Measurements from ENCODE around the gene MTFMT. TPM values are rescaled to one million over a fixed set of nuclear protein-coding genes. Genes with fewer than 3 reads are reported as not detected.

Gene MTFMT
- total RNA-seq, 1 experiment from 2014 or later, result 30.4 TPM

DNA sequence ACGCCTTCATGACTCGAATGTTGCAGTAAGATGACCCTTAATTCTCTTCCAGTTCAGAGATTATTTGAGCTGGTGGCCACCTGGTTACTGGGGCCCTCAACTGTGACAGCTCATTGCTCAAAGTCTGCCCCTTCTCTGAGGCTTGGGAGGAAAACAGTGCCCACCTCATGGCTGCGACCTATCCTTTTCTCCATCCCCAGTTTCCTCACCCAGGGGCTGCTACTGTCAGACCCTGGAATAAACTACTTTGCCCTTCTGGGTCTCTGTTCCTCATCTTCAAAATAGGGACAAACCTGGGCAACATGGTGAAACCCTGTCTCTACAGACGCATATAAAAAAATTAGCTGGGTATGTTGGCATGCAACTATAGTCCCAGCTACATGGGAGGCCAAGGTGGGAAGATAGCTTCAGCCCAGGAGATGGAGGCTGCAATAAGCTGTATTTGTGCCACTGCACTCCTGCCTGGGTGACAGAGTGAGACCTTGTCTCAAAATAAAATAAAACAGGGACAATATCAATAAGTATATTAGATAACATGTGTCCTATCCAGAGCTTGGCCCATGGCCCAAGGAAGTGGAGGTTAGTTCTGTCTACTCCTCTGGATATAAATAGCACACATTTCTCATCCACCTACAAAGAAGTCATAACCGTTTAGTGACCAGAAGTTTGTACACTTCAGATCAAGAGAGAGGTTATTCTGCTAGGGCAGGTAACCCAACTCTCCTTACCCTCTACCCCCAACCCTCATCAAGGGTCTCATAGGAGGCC is 40.5 kb upstream of the MTFMT start:
- intact Hi-C loops (cut with micrococcal nuclease), result no loop called here
- POLR2A ChIA-PET, result no interaction called here
- no peaks in the 10 kb centered on the region for H3K27me3 ChIP-seq (ENCODE audit: insufficient read depth, low read length)
- DNase-seq (ENCODE audit: low read depth, low spot score) (no peak), ATAC-seq (no peak)
- no peaks in the 10 kb centered on the region for H3K9me3 ChIP-seq (ENCODE audit: control insufficient read depth in 1 of 2, insufficient read depth in 1 of 2, low read depth in 1 of 2, low read length in 2 of 2)
- no peaks in the 10 kb centered on the region for H3K36me3 ChIP-seq (ENCODE audit: control insufficient read depth in 1 of 2, insufficient read depth in 2 of 2, low read length in 2 of 2)
- CTCF ChIA-PET, result interaction anchor here (0.8 kb wide), 1 partner anchor 15 kb away, joined by 4 read pairs; no protein-coding TSS in a partner anchor
- BruUV-seq (replicated peaks), result no TSS peak
- H3K4me3 ChIP-seq (replicated peaks in 1 of 2; ENCODE audit: low read depth in 1 of 2, low read length in 2 of 2), result no peak overlapping the region
- H2AFZ ChIP-seq (ENCODE audit: low read depth, low read length, poor library complexity, severe bottlenecking), result no peak overlapping the region
- no peak overlapping the region for H3K9ac ChIP-seq (ENCODE audit: low read length)
- RAD21 ChIA-PET (ENCODE audit: low non-redundant PET in 1 of 2, low total read pairs in 2 of 2, uncharacterized antibody in 2 of 2, unreplicated experiment in 2 of 2), result no interaction called here
- H3K4me1 ChIP-seq (ENCODE audit: control insufficient read depth in 1 of 2, insufficient read depth in 2 of 2, low read length in 2 of 2), result no peaks in the 10 kb centered on the region
- TF ChIP-seq POLR2A (IDR thresholded peaks at IDR 0.05; ENCODE audit: borderline replicate concordance, extremely low read depth, insufficient read depth, insufficient read length) (no peak), TCF7L2 (IDR thresholded peaks at IDR 0.05; ENCODE audit: borderline replicate concordance, extremely low read depth, insufficient read depth, insufficient read length) (no peak), JUND (IDR thresholded peaks at IDR 0.05) (no peak), RAD21 (IDR thresholded peaks at IDR 0.05; ENCODE audit: low read depth) (no peak), POLR2AphosphoS5 (IDR thresholded peaks at IDR 0.05; ENCODE audit: low read depth, low read length) (no peak), CBX3 (IDR thresholded peaks at IDR 0.05; ENCODE audit: low read depth) (no peak), CEBPB (IDR thresholded peaks at IDR 0.05; ENCODE audit: low read depth) (no peak), EGR1 (IDR thresholded peaks at IDR 0.05; ENCODE audit: low read depth) (no peak), SP1 (IDR thresholded peaks at IDR 0.05; ENCODE audit: low read depth) (no peak), EZH2phosphoT487 (IDR thresholded peaks at IDR 0.05; ENCODE audit: borderline replicate concordance) (no peak), YY1 (IDR thresholded peaks at IDR 0.05; ENCODE audit: extremely low read depth, insufficient replicate concordance, low read depth, low read length) (no peak), ZFX (IDR thresholded peaks at IDR 0.05) (no peak), ELF1 (IDR thresholded peaks at IDR 0.05; ENCODE audit: borderline replicate concordance, low read depth) (no peak), EZH2 (IDR thresholded peaks at IDR 0.05) (no peak), FOSL1 (IDR thresholded peaks at IDR 0.05; ENCODE audit: low read depth) (no peak)
- TF ChIP-seq, protein P1, sequence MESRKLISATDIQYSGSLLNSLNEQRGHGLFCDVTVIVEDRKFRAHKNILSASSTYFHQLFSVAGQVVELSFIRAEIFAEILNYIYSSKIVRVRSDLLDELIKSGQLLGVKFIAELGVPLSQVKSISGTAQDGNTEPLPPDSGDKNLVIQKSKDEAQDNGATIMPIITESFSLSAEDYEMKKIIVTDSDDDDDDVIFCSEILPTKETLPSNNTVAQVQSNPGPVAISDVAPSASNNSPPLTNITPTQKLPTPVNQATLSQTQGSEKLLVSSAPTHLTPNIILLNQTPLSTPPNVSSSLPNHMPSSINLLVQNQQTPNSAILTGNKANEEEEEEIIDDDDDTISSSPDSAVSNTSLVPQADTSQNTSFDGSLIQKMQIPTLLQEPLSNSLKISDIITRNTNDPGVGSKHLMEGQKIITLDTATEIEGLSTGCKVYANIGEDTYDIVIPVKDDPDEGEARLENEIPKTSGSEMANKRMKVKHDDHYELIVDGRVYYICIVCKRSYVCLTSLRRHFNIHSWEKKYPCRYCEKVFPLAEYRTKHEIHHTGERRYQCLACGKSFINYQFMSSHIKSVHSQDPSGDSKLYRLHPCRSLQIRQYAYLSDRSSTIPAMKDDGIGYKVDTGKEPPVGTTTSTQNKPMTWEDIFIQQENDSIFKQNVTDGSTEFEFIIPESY (IDR thresholded peaks at IDR 0.05; ENCODE audit: extremely low read depth, insufficient replicate concordance, low read length), result no peak
- TF ChIP-seq, protein P2, sequence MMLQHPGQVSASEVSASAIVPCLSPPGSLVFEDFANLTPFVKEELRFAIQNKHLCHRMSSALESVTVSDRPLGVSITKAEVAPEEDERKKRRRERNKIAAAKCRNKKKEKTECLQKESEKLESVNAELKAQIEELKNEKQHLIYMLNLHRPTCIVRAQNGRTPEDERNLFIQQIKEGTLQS (IDR thresholded peaks at IDR 0.05), result no peak
- TF ChIP-seq, protein P3, sequence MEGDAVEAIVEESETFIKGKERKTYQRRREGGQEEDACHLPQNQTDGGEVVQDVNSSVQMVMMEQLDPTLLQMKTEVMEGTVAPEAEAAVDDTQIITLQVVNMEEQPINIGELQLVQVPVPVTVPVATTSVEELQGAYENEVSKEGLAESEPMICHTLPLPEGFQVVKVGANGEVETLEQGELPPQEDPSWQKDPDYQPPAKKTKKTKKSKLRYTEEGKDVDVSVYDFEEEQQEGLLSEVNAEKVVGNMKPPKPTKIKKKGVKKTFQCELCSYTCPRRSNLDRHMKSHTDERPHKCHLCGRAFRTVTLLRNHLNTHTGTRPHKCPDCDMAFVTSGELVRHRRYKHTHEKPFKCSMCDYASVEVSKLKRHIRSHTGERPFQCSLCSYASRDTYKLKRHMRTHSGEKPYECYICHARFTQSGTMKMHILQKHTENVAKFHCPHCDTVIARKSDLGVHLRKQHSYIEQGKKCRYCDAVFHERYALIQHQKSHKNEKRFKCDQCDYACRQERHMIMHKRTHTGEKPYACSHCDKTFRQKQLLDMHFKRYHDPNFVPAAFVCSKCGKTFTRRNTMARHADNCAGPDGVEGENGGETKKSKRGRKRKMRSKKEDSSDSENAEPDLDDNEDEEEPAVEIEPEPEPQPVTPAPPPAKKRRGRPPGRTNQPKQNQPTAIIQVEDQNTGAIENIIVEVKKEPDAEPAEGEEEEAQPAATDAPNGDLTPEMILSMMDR (IDR thresholded peaks at IDR 0.05 in 2 of 3, conservative IDR thresholded peaks at IDR 0.05 in 1 of 3; ENCODE audit: borderline replicate concordance in 1 of 3, insufficient read depth in 1 of 3, low read depth in 2 of 3, low read length in 2 of 3), result no peak
- TF ChIP-seq, protein P4, sequence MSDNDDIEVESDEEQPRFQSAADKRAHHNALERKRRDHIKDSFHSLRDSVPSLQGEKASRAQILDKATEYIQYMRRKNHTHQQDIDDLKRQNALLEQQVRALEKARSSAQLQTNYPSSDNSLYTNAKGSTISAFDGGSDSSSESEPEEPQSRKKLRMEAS (IDR thresholded peaks at IDR 0.05), result no peak
- H3K79me2 ChIP-seq (ENCODE audit: insufficient read depth, low read length), result no peaks in the 10 kb centered on the region
- no peak overlapping the region for H3K27ac ChIP-seq (ENCODE audit: low read depth, low read length)
- H3K4me2 ChIP-seq (ENCODE audit: low read length), result no peak overlapping the region
- H3K9me2 ChIP-seq (ENCODE audit: insufficient read depth), result no peaks in the 10 kb centered on the region
- no peaks in the 10 kb centered on the region for H4K20me1 ChIP-seq (ENCODE audit: insufficient read depth)

Measured in HCT116 (cell line).